H9 (cell line): ENCODE measurements around the gene MOV10L1. TPM values are rescaled to one million over a fixed set of nuclear protein-coding genes. Genes with fewer than 3 reads are reported as not detected.

Source experiments
- DNase-seq: peaks from one replicate; pipeline ENCODE4 v3.0.0-alpha.2; 2017
- H2AFZ ChIP-seq: one replicate; pipeline ENCODE4 v1.6.1; 2013; ENCODE audit warnings: mild to moderate bottlenecking, low read length, control low read depth, moderate library complexity
- H2AK5ac ChIP-seq: 2 replicates; pipeline ENCODE4 v1.6.1; 2013; ENCODE audit warnings: low read length, control low read depth, mixed read lengths; ENCODE audit not compliant: insufficient read length
- H2BK120ac ChIP-seq: one replicate; pipeline ENCODE4 v1.6.1; 2013; ENCODE audit warnings: low read depth, mild to moderate bottlenecking, low read length, control low read depth, inconsistent platforms; ENCODE audit not compliant: poor library complexity, severe bottlenecking
- H2BK12ac ChIP-seq: 2 replicates; pipeline ENCODE4 v1.6.1; 2013; ENCODE audit warnings: low read length, control low read depth, mixed read lengths, low read depth; ENCODE audit not compliant: insufficient read length
- H2BK15ac ChIP-seq: 2 replicates; pipeline ENCODE4 v1.6.1; 2013; ENCODE audit warnings: low read depth, low read length, control low read depth
- H2BK20ac ChIP-seq: one replicate; pipeline ENCODE4 v1.6.1; 2013; ENCODE audit warnings: low read depth, mild to moderate bottlenecking, low read length, control low read depth, inconsistent platforms; ENCODE audit not compliant: poor library complexity, severe bottlenecking
- H2BK5ac ChIP-seq: 2 replicates; pipeline ENCODE4 v1.6.1; 2013; ENCODE audit warnings: low read length, control low read depth, mixed read lengths; ENCODE audit not compliant: insufficient read length
- H3K14ac ChIP-seq: 2 replicates; pipeline ENCODE4 v1.6.1; 2013; ENCODE audit warnings: low read length, control low read depth; ENCODE audit not compliant: insufficient read depth
- H3K18ac ChIP-seq: 2 replicates; pipeline ENCODE4 v1.6.1; 2013; ENCODE audit warnings: low read depth, mild to moderate bottlenecking, mixed read lengths, low read length, control low read depth; ENCODE audit not compliant: insufficient read length
- H3K23ac ChIP-seq: 2 replicates; pipeline ENCODE4 v1.6.1; 2013; ENCODE audit warnings: low read length, control low read depth, mixed read lengths, low read depth; ENCODE audit not compliant: insufficient read length
- H3K23me2 ChIP-seq: 2 replicates; pipeline ENCODE4 v1.6.1; 2013; ENCODE audit warnings: low read depth, mild to moderate bottlenecking, mixed read lengths, low read length, control low read depth; ENCODE audit not compliant: insufficient read length, poor library complexity, severe bottlenecking
- H3K27ac ChIP-seq: 2 replicates; pipeline ENCODE4 v1.5.1; 2013; ENCODE audit warnings: low read length, control low read depth, mixed read lengths, low read depth; ENCODE audit not compliant: insufficient read length
- H3K27me3 ChIP-seq: 2 replicates; pipeline ENCODE4 v1.6.1; 2013; ENCODE audit warnings: low read length, control low read depth, inconsistent platforms; ENCODE audit not compliant: insufficient read depth
- H3K4ac ChIP-seq: 2 replicates; pipeline ENCODE4 v1.6.1; 2013; ENCODE audit warnings: low read depth, mild to moderate bottlenecking, control low read depth, inconsistent platforms, low read length, moderate library complexity
- H3K4me1 ChIP-seq: 2 replicates; pipeline ENCODE4 v1.6.1; 2013; ENCODE audit warnings: low read length, control low read depth, inconsistent platforms; ENCODE audit not compliant: insufficient read depth
- H3K4me2 ChIP-seq: 2 replicates; pipeline ENCODE4 v1.6.1; 2013; ENCODE audit warnings: low read length, control low read depth, mixed read lengths; ENCODE audit not compliant: insufficient read length, insufficient read depth
- H3K56ac ChIP-seq: 2 replicates; pipeline ENCODE4 v1.6.1; 2013; ENCODE audit warnings: low read depth, mild to moderate bottlenecking, mixed read lengths, low read length, control low read depth; ENCODE audit not compliant: insufficient read length
- H3K79me1 ChIP-seq: 2 replicates; pipeline ENCODE4 v1.6.1; 2013; ENCODE audit warnings: low read depth, mild to moderate bottlenecking, moderate library complexity, low read length, control low read depth, inconsistent platforms; ENCODE audit not compliant: insufficient read depth, poor library complexity, severe bottlenecking
- H3K79me2 ChIP-seq: 2 replicates; pipeline ENCODE4 v1.6.1; 2013; ENCODE audit warnings: low read length, control low read depth, inconsistent platforms; ENCODE audit not compliant: insufficient read depth
- H3K9ac ChIP-seq: 2 replicates; pipeline ENCODE4 v1.6.1; 2013; ENCODE audit warnings: low read length, control low read depth, mixed read lengths; ENCODE audit not compliant: insufficient read length; ENCODE audit errors: extremely low read depth
- H3K9me3 ChIP-seq: one replicate; pipeline ENCODE4 v1.6.1; 2013; ENCODE audit warnings: low read depth, low read length, inconsistent platforms; ENCODE audit not compliant: control insufficient read depth
- H3T11ph ChIP-seq: one replicate; pipeline ENCODE4 v1.6.1; 2013; ENCODE audit warnings: mild to moderate bottlenecking, low read length, control low read depth, inconsistent platforms
- H4K20me1 ChIP-seq: one replicate; pipeline ENCODE4 v1.6.1; 2013; ENCODE audit not compliant: control insufficient read depth, insufficient read length, insufficient read depth
- H4K5ac ChIP-seq: 2 replicates; pipeline ENCODE4 v1.6.1; 2013; ENCODE audit warnings: low read depth, mild to moderate bottlenecking, mixed read lengths, low read length, control low read depth; ENCODE audit not compliant: insufficient read length
- H4K8ac ChIP-seq: replicated peaks from 2 replicates; pipeline ENCODE4 v1.6.1; 2013; ENCODE audit warnings: low read length, control low read depth, mixed read lengths, low read depth; ENCODE audit not compliant: insufficient read length
- H4K91ac ChIP-seq: 2 replicates; pipeline ENCODE4 v1.6.1; 2013; ENCODE audit warnings: low read depth, mild to moderate bottlenecking, moderate library complexity, mixed read lengths, low read length, control low read depth; ENCODE audit not compliant: insufficient read length
- H3K27ac Mint-ChIP-seq, 3 experiments: 2 replicates in 2 of 3; 3 replicates in 1 of 3; pipeline ENCODE4 v1.8.0; 2020 to 2021; ENCODE audit warnings: mixed read lengths in 3 of 3, mild to moderate bottlenecking in 1 of 3, moderate library complexity in 1 of 3
- H3K27me3 Mint-ChIP-seq: 2 replicates; pipeline ENCODE4 v1.8.0; 2021; ENCODE audit warnings: low read depth, mild to moderate bottlenecking, moderate library complexity, mixed read lengths
- H3K36me3 Mint-ChIP-seq, 3 experiments: 2 replicates in 2 of 3; 3 replicates in 1 of 3; pipeline ENCODE4 v1.8.0; 2020 to 2021; ENCODE audit warnings: low read depth in 3 of 3, mixed read lengths in 3 of 3; ENCODE audit not compliant: insufficient read depth in 1 of 3
- H3K4me1 Mint-ChIP-seq, 2 experiments: 2 replicates each; pipeline ENCODE4 v1.8.0; 2020; ENCODE audit warnings: mixed read lengths in 2 of 2
- H3K4me3 Mint-ChIP-seq, 2 experiments: 2 replicates in 1 of 2; 3 replicates in 1 of 2; pipeline ENCODE4 v1.8.0; 2020 to 2021; ENCODE audit warnings: mild to moderate bottlenecking in 2 of 2, mixed read lengths in 2 of 2, moderate library complexity in 1 of 2
- H3K9me3 Mint-ChIP-seq, 2 experiments: 2 replicates in 1 of 2; 3 replicates in 1 of 2; pipeline ENCODE4 v1.8.0; 2020; ENCODE audit warnings: mild to moderate bottlenecking in 2 of 2, mixed read lengths in 2 of 2, moderate library complexity in 1 of 2
- WGBS: extraction: QIAGEN DNeasy Blood & Tissue Kit; methylation state at CpG from one replicate; pipeline ENCODE4 v1.1.7; 2013; ENCODE audit warnings: missing lambda C conversion rate, low lambda C conversion rate, mixed read lengths; ENCODE audit not compliant: insufficient read length; ENCODE audit errors: extremely low coverage; 5-methylcytosine and 5-hydroxymethylcytosine counted together
- total RNA-seq: library from RNA; stranded (reverse); gene quantifications from 2 replicates; pipeline ENCODE4 v1.2.1, GENCODE V29; 2021
- TF ChIP-seq, protein P1 (sequence below): fragments of 200-600 bp; sonication (generic); conservative IDR thresholded peaks from 3 replicates; pipeline ENCODE4 v1.8.0; 2021; ENCODE audit warnings: antibody characterized with exemption, mild to moderate bottlenecking

MOV10L1 gene
- total RNA-seq, 1 experiment from 2014 or later, result not detected

DNA sequence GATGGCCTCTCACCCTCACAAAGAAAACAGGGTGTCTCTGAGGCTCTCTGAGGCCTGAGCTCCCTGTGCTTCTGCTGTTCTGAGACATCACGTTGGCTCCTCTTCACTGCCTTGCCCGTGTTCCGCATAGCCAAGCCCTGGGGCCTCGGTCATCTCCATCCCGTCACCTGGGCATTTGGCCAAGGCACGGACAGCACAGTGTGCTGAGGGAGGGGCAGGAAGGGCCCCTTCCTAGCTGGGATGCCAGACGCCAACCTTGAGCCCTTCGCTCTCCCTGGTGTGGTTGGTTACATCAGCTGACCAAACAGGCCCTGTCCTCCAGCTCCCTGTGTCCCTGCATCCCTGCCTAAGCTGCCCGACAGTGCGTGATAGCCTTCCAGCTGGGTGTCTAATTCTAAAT lies 25.9 kb downstream of the MOV10L1 start:
- Histone ChIP-seq H3K23me2 (no peaks in the 10 kb centered on the region), H3K79me1 (no peaks in the 10 kb centered on the region), H3K27me3 (no peaks in the 10 kb centered on the region), H3K79me2 (no peaks in the 10 kb centered on the region), H3K9me3 (no peaks in the 10 kb centered on the region), H3K14ac (no peak overlapping the region), H2BK20ac (no peak overlapping the region), H4K8ac (no peak overlapping the region), H3K9ac (no peak overlapping the region), H3K4ac (no peak overlapping the region), H3K56ac (no peak overlapping the region), H3K23ac (no peak overlapping the region), H3K4me2 (no peak overlapping the region), H4K5ac (no peak overlapping the region), H3T11ph (no peak overlapping the region), H4K91ac (no peak overlapping the region), H2BK120ac (no peak overlapping the region), H3K27ac (no peak overlapping the region), H3K4me1 (no peaks in the 10 kb centered on the region; the same call in 1 of the 2 replicates), H2BK5ac (no peak overlapping the region), H3K18ac (no peak overlapping the region), H2BK15ac (no peak overlapping the region), H4K20me1 (no peaks in the 10 kb centered on the region), H2AFZ (no peak overlapping the region), H2BK12ac (no peak overlapping the region), H2AK5ac (no peak overlapping the region)
- no CpG with 5 or more reads among the region's 10 CpGs for WGBS
- Mint-ChIP-seq H3K9me3 (no peaks in the 10 kb centered on the region), H3K4me3 (no peak overlapping the region), H3K36me3 (no peaks in the 10 kb centered on the region), H3K27ac (no peak overlapping the region), H3K4me1 (peaks cover 5 to 11% of the 10 kb centered on the region in 2 experiments), H3K27me3 (peaks cover 26% of the 10 kb centered on the region)
- no peak for DNase-seq
- TF ChIP-seq, protein P1, sequence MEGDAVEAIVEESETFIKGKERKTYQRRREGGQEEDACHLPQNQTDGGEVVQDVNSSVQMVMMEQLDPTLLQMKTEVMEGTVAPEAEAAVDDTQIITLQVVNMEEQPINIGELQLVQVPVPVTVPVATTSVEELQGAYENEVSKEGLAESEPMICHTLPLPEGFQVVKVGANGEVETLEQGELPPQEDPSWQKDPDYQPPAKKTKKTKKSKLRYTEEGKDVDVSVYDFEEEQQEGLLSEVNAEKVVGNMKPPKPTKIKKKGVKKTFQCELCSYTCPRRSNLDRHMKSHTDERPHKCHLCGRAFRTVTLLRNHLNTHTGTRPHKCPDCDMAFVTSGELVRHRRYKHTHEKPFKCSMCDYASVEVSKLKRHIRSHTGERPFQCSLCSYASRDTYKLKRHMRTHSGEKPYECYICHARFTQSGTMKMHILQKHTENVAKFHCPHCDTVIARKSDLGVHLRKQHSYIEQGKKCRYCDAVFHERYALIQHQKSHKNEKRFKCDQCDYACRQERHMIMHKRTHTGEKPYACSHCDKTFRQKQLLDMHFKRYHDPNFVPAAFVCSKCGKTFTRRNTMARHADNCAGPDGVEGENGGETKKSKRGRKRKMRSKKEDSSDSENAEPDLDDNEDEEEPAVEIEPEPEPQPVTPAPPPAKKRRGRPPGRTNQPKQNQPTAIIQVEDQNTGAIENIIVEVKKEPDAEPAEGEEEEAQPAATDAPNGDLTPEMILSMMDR, result no peak
